Measurements from ENCODE around the gene MADD.

Gene MADD

GRCh38 chr11:47253660-47254059, 16.3 kb upstream of the MADD start:
- DNase-seq = no peak

- DNase-seq = no peak
Measured at GRCh38 chr11:47254386-47254785, 15.5 kb upstream of the MADD start.

- DNase-seq = no peak
Measured at GRCh38 chr11:47256374-47256773, 13.6 kb upstream of the MADD start.

GRCh38 chr11:47257177-47257516, 12.8 kb upstream of the MADD start:
- DNase-seq = no peak

GRCh38 chr11:47257517-47258316, 12.2 kb upstream of the MADD start, which contains the start of gene NR1H3:
NR1H3 (plus strand) TSS chr11:47257996; CDS start chr11:47259217, 1,221 bp downstream.
- no peak for DNase-seq

- no peak for DNase-seq
Measured at GRCh38 chr11:47258317-47258902, 11.5 kb upstream of the MADD start.

GRCh38 chr11:47259232-47259977, 10.5 kb upstream of the MADD start:
- peak; percentile 34 to 42 for DNase-seq

GRCh38 chr11:47260366-47260765, 9.6 kb upstream of the MADD start:
- DNase-seq = no peak

- no peak for DNase-seq
Measured at GRCh38 chr11:47261291-47261800, 8.6 kb upstream of the MADD start.

- no peak for DNase-seq
Measured at GRCh38 chr11:47264119-47264518, 5.8 kb upstream of the MADD start.

GRCh38 chr11:47264521-47264920, 5.4 kb upstream of the MADD start:
- DNase-seq = no peak

- DNase-seq = no peak
Measured at GRCh38 chr11:47267876-47268275, 2.1 kb upstream of the MADD start.

- DNase-seq = no peak
Measured at GRCh38 chr11:47268448-47269001, 1.4 kb upstream of the MADD start.

GRCh38 chr11:47269002-47269828, 718 bp upstream of the MADD start:
- peak; percentile 81 to 87 for DNase-seq

- DNase-seq = peak; percentile 12
Measured at GRCh38 chr11:47270331-47271271, 668 bp downstream of the MADD start.

- DNase-seq = no peak
Measured at GRCh38 chr11:47271328-47271727, 1.4 kb downstream of the MADD start.

GRCh38 chr11:47271961-47272661, 2.2 kb downstream of the MADD start:
- no peak for DNase-seq

GRCh38 chr11:47272706-47273105, 2.8 kb downstream of the MADD start:
- DNase-seq = no peak

GRCh38 chr11:47274495-47275235, 4.7 kb downstream of the MADD start:
- DNase-seq = no peak

GRCh38 chr11:47276923-47277322, 7.0 kb downstream of the MADD start:
- no peak for DNase-seq
